Dendritic cell treated with granulocyte-macrophage colony-stimulating factor and Interleukin-4, amounts not matched to agents 40 ng/mL and 50 ng/mL, for 4 days (primary cell): ENCODE data around the gene VWA8.
"Not testable (repeated sequence)": the region's sequence is repeated elsewhere in the genome, so short reads cannot be mapped to it uniquely, and the experiment has no call there.

ENCODE experiments used
- H3K27ac Mint-ChIP-seq: one replicate; pipeline ENCODE4 v1.8.0; 2022; ENCODE audit warnings: mild to moderate bottlenecking, mixed read lengths
- H3K27me3 Mint-ChIP-seq: one replicate; pipeline ENCODE4 v1.8.0; 2022; ENCODE audit warnings: mild to moderate bottlenecking, mixed read lengths
- H3K36me3 Mint-ChIP-seq: one replicate; pipeline ENCODE4 v1.8.0; 2022; ENCODE audit warnings: low read depth, mixed read lengths
- H3K4me1 Mint-ChIP-seq: one replicate; pipeline ENCODE4 v1.8.0; 2022; ENCODE audit warnings: low read depth, mixed read lengths
- H3K4me3 Mint-ChIP-seq: one replicate; pipeline ENCODE4 v1.8.0; 2022; ENCODE audit warnings: mild to moderate bottlenecking, moderate library complexity, mixed read lengths
- H3K9me3 Mint-ChIP-seq: one replicate; pipeline ENCODE4 v1.8.0; 2022; ENCODE audit warnings: mixed read lengths
- intact Hi-C: fragments of 100-400 bp; cut with micrococcal nuclease; formaldehyde crosslinking; loops from one replicate; pipeline ENCODE4 v1.15.0; 2022

Gene VWA8

GRCh38 chr13:41952749-41953148, 8.2 kb downstream of the VWA8 start:
- intact Hi-C loops: no loop called here
- H3K4me3 Mint-ChIP-seq: no peak overlapping the region
- H3K27ac Mint-ChIP-seq: no peak overlapping the region
- no peaks in the 10 kb centered on the region for H3K36me3 Mint-ChIP-seq
- no peaks in the 10 kb centered on the region for H3K27me3 Mint-ChIP-seq
- H3K9me3 Mint-ChIP-seq: no peaks in the 10 kb centered on the region
- H3K4me1 Mint-ChIP-seq: peaks cover 8% of the 10 kb centered on the region

- H3K27me3 Mint-ChIP-seq, H3K4me1 Mint-ChIP-seq, H3K27ac Mint-ChIP-seq, H3K4me3 Mint-ChIP-seq, intact Hi-C loops: not testable (repeated sequence)
- H3K36me3 Mint-ChIP-seq: peaks cover 27% of the 10 kb centered on the region
- peaks cover 29% of the 10 kb centered on the region for H3K9me3 Mint-ChIP-seq
These were observed 11.8 kb downstream of the VWA8 start for GRCh38 chr13:41949104-41949503.

GRCh38 chr13:41945926-41946325, 15.0 kb downstream of the VWA8 start:
- no peaks in the 10 kb centered on the region for H3K4me1 Mint-ChIP-seq
- peaks cover 29% of the 10 kb centered on the region for H3K9me3 Mint-ChIP-seq
- intact Hi-C loops: no loop called here
- no peak overlapping the region for H3K4me3 Mint-ChIP-seq
- no peaks in the 10 kb centered on the region for H3K27me3 Mint-ChIP-seq
- H3K36me3 Mint-ChIP-seq: peaks cover 27% of the 10 kb centered on the region
- H3K27ac Mint-ChIP-seq: no peak overlapping the region

GRCh38 chr13:41944635-41945397, 16.1 kb downstream of the VWA8 start:
- Mint-ChIP-seq H3K27me3 (no peaks in the 10 kb centered on the region), H3K36me3 (peaks cover 27% of the 10 kb centered on the region), H3K9me3 (peaks cover 29% of the 10 kb centered on the region), H3K4me3 (no peak overlapping the region), H3K27ac (no peak overlapping the region), H3K4me1 (no peaks in the 10 kb centered on the region)
- intact Hi-C loops: no loop called here

GRCh38 chr13:41944229-41944628, 16.7 kb downstream of the VWA8 start:
- no peak overlapping the region for H3K27ac Mint-ChIP-seq
- H3K36me3 Mint-ChIP-seq: peaks cover 27% of the 10 kb centered on the region
- peaks cover 29% of the 10 kb centered on the region for H3K9me3 Mint-ChIP-seq

GRCh38 chr13:41942462-41943094, 18.3 kb downstream of the VWA8 start:
- H3K4me3 Mint-ChIP-seq: no peak overlapping the region
- no peak overlapping the region for H3K27ac Mint-ChIP-seq
- intact Hi-C loops: no loop called here
- peaks cover 26% of the 10 kb centered on the region for H3K36me3 Mint-ChIP-seq
- H3K27me3 Mint-ChIP-seq: no peaks in the 10 kb centered on the region
- H3K9me3 Mint-ChIP-seq: peaks cover 29% of the 10 kb centered on the region
- no peaks in the 10 kb centered on the region for H3K4me1 Mint-ChIP-seq

More at GRCh38 chr13:41944229-41944628, 16.7 kb downstream of the VWA8 start:
- no peaks in the 10 kb centered on the region for H3K4me1 Mint-ChIP-seq
- H3K27me3 Mint-ChIP-seq: no peaks in the 10 kb centered on the region
- H3K4me3 Mint-ChIP-seq: no peak overlapping the region
- intact Hi-C loops: no loop called here

- no peaks in the 10 kb centered on the region for H3K4me1 Mint-ChIP-seq
- H3K27ac Mint-ChIP-seq: no peak overlapping the region
- intact Hi-C loops: no loop called here
- H3K4me3 Mint-ChIP-seq: no peak overlapping the region
- peaks cover 14% of the 10 kb centered on the region for H3K36me3 Mint-ChIP-seq
- no peaks in the 10 kb centered on the region for H3K27me3 Mint-ChIP-seq
- H3K9me3 Mint-ChIP-seq: peaks cover 15% of the 10 kb centered on the region
These were observed 19.7 kb downstream of the VWA8 start for GRCh38 chr13:41941174-41941573.

GRCh38 chr13:41939398-41939797, 21.5 kb downstream of the VWA8 start:
- Mint-ChIP-seq H3K27me3 (no peaks in the 10 kb centered on the region), H3K27ac (no peak overlapping the region), H3K9me3 (no peaks in the 10 kb centered on the region), H3K36me3 (no peaks in the 10 kb centered on the region), H3K4me1 (no peaks in the 10 kb centered on the region), H3K4me3 (no peak overlapping the region)
- intact Hi-C loops: no loop called here

- Mint-ChIP-seq H3K4me3 (no peak overlapping the region), H3K27ac (no peak overlapping the region), H3K4me1 (no peaks in the 10 kb centered on the region), H3K36me3 (no peaks in the 10 kb centered on the region), H3K9me3 (no peaks in the 10 kb centered on the region), H3K27me3 (no peaks in the 10 kb centered on the region)
- intact Hi-C loops: no loop called here
These were observed 22.0 kb downstream of the VWA8 start for GRCh38 chr13:41938918-41939317.

- Mint-ChIP-seq H3K27me3 (no peaks in the 10 kb centered on the region), H3K9me3 (no peaks in the 10 kb centered on the region), H3K4me1 (no peaks in the 10 kb centered on the region), H3K4me3 (no peak overlapping the region), H3K27ac (no peak overlapping the region), H3K36me3 (no peaks in the 10 kb centered on the region)
- intact Hi-C loops: no loop called here
These were observed 23.5 kb downstream of the VWA8 start for GRCh38 chr13:41937388-41937787.

- Mint-ChIP-seq H3K27me3 (no peaks in the 10 kb centered on the region), H3K4me3 (no peak overlapping the region), H3K27ac (no peak overlapping the region), H3K4me1 (no peaks in the 10 kb centered on the region), H3K36me3 (no peaks in the 10 kb centered on the region), H3K9me3 (no peaks in the 10 kb centered on the region)
- intact Hi-C loops: no loop called here
These were observed 25.4 kb downstream of the VWA8 start for GRCh38 chr13:41935501-41935900.

- H3K4me3 Mint-ChIP-seq: no peak overlapping the region
- H3K9me3 Mint-ChIP-seq: no peaks in the 10 kb centered on the region
- H3K27me3 Mint-ChIP-seq: no peaks in the 10 kb centered on the region
- H3K36me3 Mint-ChIP-seq: no peaks in the 10 kb centered on the region
- H3K4me1 Mint-ChIP-seq: no peaks in the 10 kb centered on the region
- H3K27ac Mint-ChIP-seq: no peak overlapping the region
- intact Hi-C loops: no loop called here
These were observed 25.9 kb downstream of the VWA8 start for GRCh38 chr13:41934994-41935393.

GRCh38 chr13:41934120-41934519, 26.8 kb downstream of the VWA8 start:
- H3K27me3 Mint-ChIP-seq: no peaks in the 10 kb centered on the region
- no peaks in the 10 kb centered on the region for H3K36me3 Mint-ChIP-seq
- intact Hi-C loops: no loop called here
- no peak overlapping the region for H3K27ac Mint-ChIP-seq
- H3K4me1 Mint-ChIP-seq: no peaks in the 10 kb centered on the region
- no peak overlapping the region for H3K4me3 Mint-ChIP-seq
- no peaks in the 10 kb centered on the region for H3K9me3 Mint-ChIP-seq

GRCh38 chr13:41931337-41931736, 29.6 kb downstream of the VWA8 start:
- Mint-ChIP-seq H3K4me1 (peaks cover 8% of the 10 kb centered on the region), H3K27me3 (no peaks in the 10 kb centered on the region), H3K9me3 (no peaks in the 10 kb centered on the region), H3K36me3 (no peaks in the 10 kb centered on the region), H3K4me3 (no peak overlapping the region), H3K27ac (no peak overlapping the region)
- intact Hi-C loops: no loop called here

- intact Hi-C loops: no loop called here
- no peak overlapping the region for H3K27ac Mint-ChIP-seq
- H3K4me1 Mint-ChIP-seq: peaks cover 8% of the 10 kb centered on the region
- no peaks in the 10 kb centered on the region for H3K27me3 Mint-ChIP-seq
- peaks cover 8% of the 10 kb centered on the region for H3K9me3 Mint-ChIP-seq
- peaks cover 7% of the 10 kb centered on the region for H3K36me3 Mint-ChIP-seq
- H3K4me3 Mint-ChIP-seq: no peak overlapping the region
These were observed 30.8 kb downstream of the VWA8 start for GRCh38 chr13:41930154-41930553.
